ENCODE measurements around the gene EVPLL.

GRCh38 chr17:18361837-18362697 lies 15.5 kb upstream of the EVPLL start:
- TF ChIP-seq CTCF (IDR thresholded peaks at IDR 0.05): no peak
- TF ChIP-seq EP300 (IDR thresholded peaks at IDR 0.05; ENCODE audit: borderline replicate concordance in 1 of 2, low read depth in 1 of 2, low read length in 1 of 2): no peak
- TF ChIP-seq EZH2phosphoT487 (IDR thresholded peaks at IDR 0.05; ENCODE audit: borderline replicate concordance, low read depth): no peak
- TF ChIP-seq YY1 (IDR thresholded peaks at IDR 0.05; ENCODE audit: low read depth): no peak
